H1 (cell line): ENCODE measurements around the gene SLC6A7. TPM values are rescaled to one million over a fixed set of nuclear protein-coding genes. Genes with fewer than 3 reads are reported as not detected.

Experiments
- CTCF ChIA-PET: fragments of 300-600 bp; sonication (Branson Sonifier 250); formaldehyde crosslinking; loops from one replicate; lab custom pipeline; 2021; ENCODE audit not compliant: partially characterized antibody; lab: Charles Lee
- POLR2A ChIA-PET: fragments of 300-600 bp; sonication (Branson Sonifier 250); formaldehyde crosslinking; loops from one replicate; lab custom pipeline; 2021; ENCODE audit warnings: inconsistent platforms; ENCODE audit not compliant: partially characterized antibody; lab: Charles Lee
- DNase-seq, 2 experiments: peaks; one replicate each; pipeline versions ENCODE4 v3.0.0 to v3.0.0-alpha.2; 2010 to 2022; ENCODE audit warnings: low spot score in 2 of 2, low read depth in 1 of 2, mixed read lengths in 1 of 2
- FAIRE-seq: peaks from 2 replicates; lab custom pipeline; 2011; peaks lifted over from hg19 to GRCh38; lab: Jason Lieb, UNC
- H2AFZ ChIP-seq: 2 replicates; pipeline ENCODE4 v1.8.1; 2012; ENCODE audit warnings: low read length, inconsistent platforms
- H2AK5ac ChIP-seq: 2 replicates; pipeline ENCODE4 v1.6.1; 2013; ENCODE audit warnings: low read depth, low read length
- H2BK120ac ChIP-seq: replicated peaks from 2 replicates; pipeline ENCODE3; 2013; ENCODE audit warnings: low read depth, low read length, inconsistent platforms
- H2BK12ac ChIP-seq: 2 replicates; pipeline ENCODE4 v1.6.1; 2013; ENCODE audit warnings: low read depth, low read length
- H2BK15ac ChIP-seq: 2 replicates; pipeline ENCODE4 v1.6.1; 2013; ENCODE audit warnings: low read length
- H2BK20ac ChIP-seq: 2 replicates; pipeline ENCODE4 v1.6.1; 2013; ENCODE audit warnings: low read length
- H2BK5ac ChIP-seq: 2 replicates; pipeline ENCODE4 v1.6.1; 2013; ENCODE audit warnings: low read depth, low read length
- H3K14ac ChIP-seq: 2 replicates; pipeline ENCODE4 v1.6.1; 2013; ENCODE audit warnings: inconsistent platforms; ENCODE audit not compliant: insufficient read length
- H3K18ac ChIP-seq: 2 replicates; pipeline ENCODE4 v1.6.1; 2013; ENCODE audit warnings: low read length; ENCODE audit errors: extremely low read depth
- H3K23ac ChIP-seq: 2 replicates; pipeline ENCODE4 v1.6.1; 2013; ENCODE audit warnings: inconsistent platforms; ENCODE audit not compliant: insufficient read length
- H3K23me2 ChIP-seq: 2 replicates; pipeline ENCODE4 v1.6.1; 2013; ENCODE audit warnings: low read depth, low read length
- H3K27ac ChIP-seq: 2 replicates; pipeline ENCODE4 v1.6.1; 2011; ENCODE audit warnings: low read depth, low read length, inconsistent platforms
- H3K27me3 ChIP-seq, 4 experiments: replicated peaks in 1 of 4; 1 replicate in 1 of 4; 2 replicates in 3 of 4; pipeline versions ENCODE4 v1.6.1 to v1.8.1; 2011 to 2013; ENCODE audit warnings: low read length in 3 of 4, mild to moderate bottlenecking in 3 of 4, inconsistent platforms in 2 of 4, mixed read lengths in 2 of 4, moderate library complexity in 1 of 4; ENCODE audit not compliant: control insufficient read depth in 3 of 4, insufficient read depth in 3 of 4; ENCODE audit errors: extremely low read depth in 1 of 4
- H3K36me3 ChIP-seq, 4 experiments: 2 replicates each; pipeline versions ENCODE4 v1.6.1 to v1.8.1; 2011 to 2013; ENCODE audit warnings: mild to moderate bottlenecking in 4 of 4, low read length in 3 of 4, moderate library complexity in 2 of 4, control low read depth in 1 of 4, inconsistent platforms in 1 of 4; ENCODE audit not compliant: insufficient read depth in 4 of 4, control insufficient read depth in 2 of 4
- H3K4ac ChIP-seq: replicated peaks from 2 replicates; pipeline ENCODE3; 2013; ENCODE audit warnings: low read length, low read depth, mixed read lengths, inconsistent platforms; ENCODE audit not compliant: insufficient read length
- H3K4me1 ChIP-seq, 4 experiments: replicated peaks in 1 of 4; 1 replicate in 1 of 4; 2 replicates in 3 of 4; pipeline versions ENCODE4 v1.6.1 to v1.8.1; 2011 to 2013; ENCODE audit warnings: low read length in 3 of 4, inconsistent platforms in 2 of 4, mixed read lengths in 1 of 4; ENCODE audit not compliant: insufficient read depth in 4 of 4, control insufficient read depth in 3 of 4
- H3K4me2 ChIP-seq, 2 experiments: 2 replicates each; pipeline versions ENCODE4 v1.6.1 to v1.8.1; 2011 to 2013; ENCODE audit warnings: low read depth in 2 of 2, low read length in 2 of 2, control low read depth in 1 of 2, inconsistent platforms in 1 of 2, mild to moderate bottlenecking in 1 of 2; ENCODE audit not compliant: insufficient read depth in 1 of 2
- H3K4me3 ChIP-seq, 4 experiments: fragments of 200-600, 300-600 bp in 1 of 4; sonication (generic), shearing (Covaris generic), sonication (Bioruptor Twin) in 1 of 4; 2 replicates each; pipeline versions ENCODE4 v1.5.1 to v1.8.1; 2011 to 2016; ENCODE audit warnings: low read length in 4 of 4, low read depth in 3 of 4, control low read depth in 2 of 4, inconsistent platforms in 2 of 4, mild to moderate bottlenecking in 2 of 4, mixed read lengths in 1 of 4, moderate library complexity in 1 of 4; ENCODE audit not compliant: insufficient read depth in 2 of 4; ENCODE audit errors: extremely low read depth in 1 of 4
- H3K56ac ChIP-seq: replicated peaks from 2 replicates; pipeline ENCODE3; 2013; ENCODE audit warnings: low read depth, mild to moderate bottlenecking, mixed read lengths, low read length, inconsistent platforms; ENCODE audit not compliant: insufficient read length
- H3K79me1 ChIP-seq: 2 replicates; pipeline ENCODE4 v1.6.1; 2013; ENCODE audit warnings: low read depth, low read length, control low read depth
- H3K79me2 ChIP-seq, 2 experiments: 2 replicates each; pipeline versions ENCODE4 v1.6.1 to v1.8.1; 2012 to 2013; ENCODE audit warnings: low read length in 2 of 2, mild to moderate bottlenecking in 2 of 2, inconsistent platforms in 1 of 2; ENCODE audit not compliant: insufficient read depth in 2 of 2, control insufficient read depth in 1 of 2
- H3K9ac ChIP-seq, 4 experiments: replicated peaks in 1 of 4; 1 replicate in 1 of 4; 2 replicates in 3 of 4; pipeline versions ENCODE4 v1.6.1 to v1.8.1; 2011 to 2013; ENCODE audit warnings: low read depth in 3 of 4, low read length in 3 of 4, control low read depth in 2 of 4, mild to moderate bottlenecking in 2 of 4, moderate library complexity in 2 of 4, inconsistent platforms in 1 of 4; ENCODE audit errors: extremely low read depth in 1 of 4
- H3K9me3 ChIP-seq, 2 experiments: 2 replicates each; pipeline versions ENCODE4 v1.6.1 to v1.8.1; 2012 to 2013; ENCODE audit warnings: mild to moderate bottlenecking in 2 of 2, moderate library complexity in 2 of 2, control low read depth in 1 of 2, inconsistent platforms in 1 of 2, low read depth in 1 of 2, low read length in 1 of 2, mixed read lengths in 1 of 2; ENCODE audit not compliant: insufficient read depth in 2 of 2
- H4K20me1 ChIP-seq, 2 experiments: replicated peaks in 1 of 2; 2 replicates each; pipeline versions ENCODE3 to v1.8.1; 2011 to 2013; ENCODE audit warnings: inconsistent platforms in 2 of 2, low read length in 2 of 2, mild to moderate bottlenecking in 1 of 2; ENCODE audit not compliant: insufficient read depth in 2 of 2, control insufficient read depth in 1 of 2
- H4K5ac ChIP-seq: 2 replicates; pipeline ENCODE4 v1.6.1; 2013; ENCODE audit warnings: low read length, low read depth, mixed read lengths, inconsistent platforms; ENCODE audit not compliant: insufficient read length
- H4K8ac ChIP-seq: 2 replicates; pipeline ENCODE4 v1.8.0; 2013; ENCODE audit warnings: mild to moderate bottlenecking, moderate library complexity, low read length, inconsistent platforms; ENCODE audit not compliant: insufficient read depth; ENCODE audit errors: extremely low read depth
- H4K91ac ChIP-seq: replicated peaks from 2 replicates; pipeline ENCODE3; 2013; ENCODE audit warnings: low read length, mixed read lengths, inconsistent platforms; ENCODE audit not compliant: insufficient read length
- ATF3 ChIP-seq: IDR thresholded peaks from 2 replicates; pipeline ENCODE4 v1.6.1; 2011; ENCODE audit warnings: low read depth, mild to moderate bottlenecking, low read length; ENCODE audit not compliant: insufficient read depth
- CTBP2 ChIP-seq: IDR thresholded peaks from 2 replicates; pipeline ENCODE4 v1.7.0; 2011; ENCODE audit warnings: borderline replicate concordance, mild to moderate bottlenecking, moderate library complexity, mixed read lengths, low read length; ENCODE audit not compliant: insufficient read depth, insufficient read length
- E2F6 ChIP-seq: IDR thresholded peaks from 2 replicates; pipeline ENCODE4 v1.6.1; 2012; ENCODE audit warnings: inconsistent platforms
- EGR1 ChIP-seq: IDR thresholded peaks from 2 replicates; pipeline ENCODE4 v1.6.1; 2011; ENCODE audit warnings: low read depth, low read length, borderline replicate concordance
- EP300 ChIP-seq, 2 experiments: IDR thresholded peaks; 1 replicate in 1 of 2; 2 replicates in 1 of 2; pipeline ENCODE4 v1.6.1; 2011 to 2012; ENCODE audit warnings: low read depth in 2 of 2, low read length in 2 of 2, mild to moderate bottlenecking in 2 of 2, borderline replicate concordance in 1 of 2, inconsistent platforms in 1 of 2, moderate library complexity in 1 of 2
- HDAC2 ChIP-seq, 2 experiments: fragments of 300-600 bp in 1 of 2; sonication (generic) in 1 of 2; IDR thresholded peaks; 2 replicates each; pipeline ENCODE4 v1.6.1; 2011 to 2012; ENCODE audit warnings: low read depth in 2 of 2, low read length in 2 of 2, mild to moderate bottlenecking in 2 of 2, moderate library complexity in 2 of 2, borderline replicate concordance in 1 of 2, inconsistent platforms in 1 of 2
- RFX5 ChIP-seq: IDR thresholded peaks from 2 replicates; pipeline ENCODE4 v1.6.1; 2011; ENCODE audit warnings: low read depth, low read length, improper control_type of control experiment, borderline replicate concordance
- SUZ12 ChIP-seq: fragments of 200-600 bp; sonication (generic); IDR thresholded peaks from 2 replicates; pipeline ENCODE4 v1.6.1; 2012; ENCODE audit warnings: mild to moderate bottlenecking, inconsistent platforms, low read length, moderate library complexity, mixed read lengths
- TAF7 ChIP-seq: optimal IDR thresholded peaks from 2 replicates; pipeline ENCODE3; 2011; ENCODE audit warnings: low read depth, mild to moderate bottlenecking, inconsistent platforms, low read length, moderate library complexity, borderline replicate concordance
- TCF12 ChIP-seq: IDR thresholded peaks from 2 replicates; pipeline ENCODE4 v1.6.1; 2011; ENCODE audit warnings: low read depth, mild to moderate bottlenecking, low read length
- ZNF274 ChIP-seq: IDR thresholded peaks from 2 replicates; pipeline ENCODE4 v1.7.0; 2012; ENCODE audit warnings: low read length, borderline replicate concordance; ENCODE audit errors: extremely low read depth
- WGBS, 2 experiments: shearing (Covaris generic) in 1 of 2; methylation state at CpG; one replicate each; pipeline versions ENCODE4 v1.1.6 to v1.1.7; 2013 to 2015; ENCODE audit warnings: low lambda C conversion rate in 2 of 2, mixed read lengths in 2 of 2, inconsistent platforms in 1 of 2, low coverage in 1 of 2, missing lambda C conversion rate in 1 of 2; ENCODE audit not compliant: insufficient replicate concordance in 2 of 2, insufficient coverage in 1 of 2, insufficient read length in 1 of 2; ENCODE audit errors: extremely low coverage in 1 of 2, missing lambda C conversion rate in 1 of 2; 5-methylcytosine and 5-hydroxymethylcytosine counted together
- polyA plus RNA-seq, 7 experiments: library from polyadenylated mRNA; depleted of rRNA in 3 of 7; stranded (reverse) in 5 of 7; unstranded in 2 of 7; fragments of >200 nt in 5 of 7; fragments of 200-250 nt in 2 of 7; gene quantifications; 1 replicate in 5 of 7; 2 replicates in 1 of 7; 4 replicates in 1 of 7; pipeline versions ENCODE4 v1.2.1 to v1.2.3, GENCODE V29; 2011 to 2013; ENCODE audit warnings: missing spikeins in 2 of 7, mixed read lengths in 2 of 7
- total RNA-seq: library from RNA; stranded (reverse); fragmentation: NEBNext Ultra II Directional; extraction: Animal tissue kit (Norgen Biotek cat#: 25700); gene quantifications from 2 replicates; pipeline ENCODE4 v1.2.1, GENCODE V29; 2021

SLC6A7 gene
- total and polyA plus RNA-seq, 2 of the 8 experiments (the other 6 are each of a cell fraction or from before 2014, with no cell fraction given), result 0.07 to 0.12 TPM

- Histone ChIP-seq H3K4me2 (no peak overlapping the region), H3K23me2 (peaks cover under 1% of the 10 kb centered on the region; the same call in 1 of the 2 replicates), H2BK120ac (no peak overlapping the region), H2BK20ac (no peak overlapping the region), H3K23ac (no peak overlapping the region), H3K56ac (no peak overlapping the region), H3K18ac (no peak overlapping the region), H2BK12ac (no peak overlapping the region), H3K4me1 (peaks cover 0 to 3% (median 1%) of the 10 kb centered on the region in 4 experiments; a peak in 3 of 7 replicates), H3K27ac (no peak overlapping the region), H3K9me3 (no peaks in the 10 kb centered on the region), H4K8ac (no peak overlapping the region), H4K20me1 (peaks cover 0 to under 1% of the 10 kb centered on the region in 2 experiments), H3K4me3 (no peak overlapping the region), H3K79me2 (peaks cover 0 to under 1% of the 10 kb centered on the region in 2 experiments; a peak in 1 of 4 replicates), H2AK5ac (no peak overlapping the region), H2AFZ (no peak overlapping the region), H3K4ac (no peak overlapping the region), H3K79me1 (no peaks in the 10 kb centered on the region), H3K36me3 (no peaks in the 10 kb centered on the region), H3K14ac (no peak overlapping the region), H3K9ac (no peak overlapping the region), H4K91ac (no peak overlapping the region), H2BK15ac (no peak overlapping the region), H4K5ac (no peak overlapping the region), H3K27me3 (no peaks in the 10 kb centered on the region; a peak in 2 of 7 replicates), H2BK5ac (no peak overlapping the region)
- POLR2A ChIA-PET, result interaction anchor here (0.7 kb wide), 1 partner anchor 12 kb away, joined by 3 read pairs; no protein-coding TSS in a partner anchor
- CTCF ChIA-PET, result interaction anchor here (0.6 to 1.7 kb wide), 7 partner anchors 29 to 189 kb away, joined by 3 to 4 read pairs (median 3); no protein-coding TSS in a partner anchor
- FAIRE-seq (no peak), DNase-seq (no peak)
- WGBS, 2 experiments, result 94% methylated on average over 6 of the region's 6 CpGs; no CpG with 5 or more reads in 1 of the 2 experiments
- TF ChIP-seq ZNF274 (no peak), HDAC2 (IDR thresholded peaks at IDR 0.05; ENCODE audit: borderline replicate concordance in 1 of 2, low read depth in 2 of 2, low read length in 2 of 2) (no peak), EP300 (IDR thresholded peaks at IDR 0.05; ENCODE audit: borderline replicate concordance in 1 of 2, low read depth in 2 of 2, low read length in 2 of 2) (no peak), ATF3 (no peak), SUZ12 (no peak), CTBP2 (no peak), TAF7 (no peak), E2F6 (no peak), RFX5 (no peak), EGR1 (no peak), TCF12 (no peak)
These were observed 68.3 kb downstream of the SLC6A7 start for GRCh38 chr5:150258130-150258529.
